Loucy (cell line): ENCODE measurements around the gene GRID1.

Experiments
- H2AFZ ChIP-seq: fragments of 200-600 bp; sonication (generic); 2 replicates; pipeline ENCODE4 v1.6.0; 2016; ENCODE audit warnings: antibody characterized with exemption, mild to moderate bottlenecking, low read length, moderate library complexity
- H3F3A ChIP-seq: fragments of 200-600 bp; 2 replicates; pipeline ENCODE4 v1.6.0; 2016; ENCODE audit warnings: antibody characterized with exemption, low read depth, mild to moderate bottlenecking
- H3K27me3 ChIP-seq: fragments of 200-600 bp; sonication (generic); 2 replicates; pipeline ENCODE4 v1.6.1; 2014; ENCODE audit warnings: low read length, mild to moderate bottlenecking; ENCODE audit not compliant: insufficient read depth, poor library complexity, severe bottlenecking
- H3K36me3 ChIP-seq: fragments of 200-600 bp; sonication (generic); 2 replicates; pipeline ENCODE4 v1.6.1; 2016; ENCODE audit warnings: low read length; ENCODE audit not compliant: insufficient read depth
- H3K4me1 ChIP-seq: fragments of 200-600 bp; sonication (generic); 2 replicates; pipeline ENCODE4 v1.5.1; 2014; ENCODE audit warnings: low read length, mild to moderate bottlenecking; ENCODE audit not compliant: insufficient read depth, poor library complexity, severe bottlenecking
- H3K4me2 ChIP-seq: fragments of 200-600 bp; sonication (generic); 2 replicates; pipeline ENCODE4 v1.6.0; 2014; ENCODE audit warnings: antibody characterized with exemption, low read length, low read depth, mild to moderate bottlenecking; ENCODE audit not compliant: poor library complexity, severe bottlenecking
- H3K4me3 ChIP-seq: fragments of 200-600 bp; sonication (generic); 2 replicates; pipeline ENCODE4 v1.5.1; 2014; ENCODE audit warnings: low read length, mild to moderate bottlenecking, mixed read lengths; ENCODE audit not compliant: poor library complexity, severe bottlenecking
- H3K79me2 ChIP-seq: fragments of 200-600 bp; sonication (generic); 2 replicates; pipeline ENCODE4 v1.6.1; 2014; ENCODE audit warnings: low read length; ENCODE audit not compliant: insufficient read depth
- H3K9ac ChIP-seq: fragments of 200-600 bp; sonication (generic); 2 replicates; pipeline ENCODE4 v1.6.0; 2014; ENCODE audit warnings: mild to moderate bottlenecking, low read depth, low read length, moderate library complexity; ENCODE audit not compliant: poor library complexity, severe bottlenecking
- H3K9me2 ChIP-seq: fragments of 200-600 bp; sonication (generic); replicated peaks from 2 replicates; pipeline ENCODE4 v1.6.1; 2016; ENCODE audit warnings: low read depth, low read length, mixed read lengths
- H3K9me3 ChIP-seq: fragments of 200-600 bp; sonication (generic); 2 replicates; pipeline ENCODE4 v1.6.1; 2014; ENCODE audit warnings: mild to moderate bottlenecking, antibody characterized with exemption, low read length, low read depth; ENCODE audit not compliant: insufficient read depth
- H4K20me1 ChIP-seq: fragments of 200-600 bp; sonication (generic); 2 replicates; pipeline ENCODE4 v1.6.0; 2014; ENCODE audit warnings: antibody characterized with exemption, low read length, mild to moderate bottlenecking; ENCODE audit not compliant: insufficient read depth, poor library complexity, severe bottlenecking
- CTCF ChIP-seq: fragments of 200-600 bp; sonication (generic); conservative IDR thresholded peaks from 2 replicates; pipeline ENCODE4 v1.5.1; 2014; ENCODE audit warnings: mild to moderate bottlenecking, antibody characterized with exemption, low read length
- EZH2phosphoT487 ChIP-seq: fragments of 200-600 bp; IDR thresholded peaks from 2 replicates; pipeline ENCODE4 v1.6.1; 2018; ENCODE audit warnings: antibody characterized with exemption, mild to moderate bottlenecking, moderate library complexity, borderline replicate concordance

The GRID1 gene

GRCh38 chr10:85611093-85611740 lies 755.4 kb downstream of the GRID1 start:
- H3K4me1 ChIP-seq: peaks cover 18% of the 10 kb centered on the region
- H4K20me1 ChIP-seq: no peaks in the 10 kb centered on the region
- H3K79me2 ChIP-seq: no peaks in the 10 kb centered on the region
- no peak overlapping the region for H3K9ac ChIP-seq
- TF ChIP-seq CTCF (no peak), EZH2phosphoT487 (no peak)
- H3K9me3 ChIP-seq: no peaks in the 10 kb centered on the region
- H3F3A ChIP-seq: no peaks in the 10 kb centered on the region
- no peaks in the 10 kb centered on the region for H3K27me3 ChIP-seq
- H3K4me2 ChIP-seq: no peak overlapping the region
- H3K9me2 ChIP-seq: no peaks in the 10 kb centered on the region
- no peak overlapping the region for H2AFZ ChIP-seq
- H3K36me3 ChIP-seq: no peaks in the 10 kb centered on the region
- no peak overlapping the region for H3K4me3 ChIP-seq

GRCh38 chr10:85610381-85611092 lies 756.1 kb downstream of the GRID1 start:
- Histone ChIP-seq H4K20me1 (no peaks in the 10 kb centered on the region), H3K9me3 (no peaks in the 10 kb centered on the region), H3K79me2 (no peaks in the 10 kb centered on the region), H3K9me2 (no peaks in the 10 kb centered on the region), H3K36me3 (no peaks in the 10 kb centered on the region), H3K9ac (no peak overlapping the region), H3K4me2 (no peak overlapping the region), H3K27me3 (no peaks in the 10 kb centered on the region), H3F3A (no peaks in the 10 kb centered on the region), H3K4me3 (no peak overlapping the region), H3K4me1 (peaks cover 18% of the 10 kb centered on the region), H2AFZ (no peak overlapping the region)
- TF ChIP-seq EZH2phosphoT487 (no peak), CTCF (no peak)

- H3K9me3 ChIP-seq: no peaks in the 10 kb centered on the region
- H3K79me2 ChIP-seq: no peaks in the 10 kb centered on the region
- H4K20me1 ChIP-seq: no peaks in the 10 kb centered on the region
- H3K4me2 ChIP-seq: no peak overlapping the region
- no peak overlapping the region for H2AFZ ChIP-seq
- H3K4me1 ChIP-seq: peaks cover 16% of the 10 kb centered on the region
- H3K9ac ChIP-seq: no peak overlapping the region
- H3K36me3 ChIP-seq: no peaks in the 10 kb centered on the region
- TF ChIP-seq EZH2phosphoT487: no peak
- TF ChIP-seq CTCF: no peak
- H3F3A ChIP-seq: no peaks in the 10 kb centered on the region
- H3K27me3 ChIP-seq: no peaks in the 10 kb centered on the region
- H3K4me3 ChIP-seq: no peak overlapping the region
- no peaks in the 10 kb centered on the region for H3K9me2 ChIP-seq
Measured at GRCh38 chr10:85609509-85609908, 757.1 kb downstream of the GRID1 start.
